ENCODE data around the gene TCF4.
A peak's percentile ranks its signal among the peaks of the same experiment; 100 is the strongest.

The TCF4 gene

DNA sequence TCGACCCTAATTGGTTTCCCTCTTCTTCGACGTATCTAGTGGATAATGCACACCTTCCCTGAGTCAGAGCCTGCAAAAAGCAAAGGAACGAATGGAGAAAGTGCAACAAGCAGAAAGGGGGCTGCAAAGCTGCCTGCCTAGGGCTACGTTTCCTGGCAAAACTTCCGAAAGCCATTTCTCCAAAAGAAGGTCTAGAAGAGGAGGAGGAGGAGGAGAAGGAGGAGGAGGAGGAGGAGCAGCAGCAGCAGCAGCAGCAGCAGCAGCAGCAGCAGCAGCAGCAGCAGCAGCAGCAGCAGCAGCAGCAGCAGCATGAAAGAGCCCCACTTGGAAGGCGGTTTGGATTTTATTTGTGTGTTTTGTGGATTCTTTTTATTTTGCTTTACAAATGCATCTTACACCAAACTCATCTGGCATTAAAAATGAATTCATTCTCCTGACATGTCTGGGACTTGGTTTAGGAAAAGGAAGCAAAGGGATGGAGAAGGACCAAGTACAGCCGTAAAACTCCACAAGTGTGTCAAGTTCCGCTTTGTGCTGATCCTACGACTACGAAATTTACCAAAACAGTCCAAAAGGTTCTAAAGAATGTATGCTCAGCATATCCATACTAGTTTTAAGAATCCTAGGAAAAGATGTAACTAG, 2.0 kb downstream of the TCF4 start:
- DNase-seq (ENCODE audit: low read depth in 2 of 2) = no peak

DNA sequence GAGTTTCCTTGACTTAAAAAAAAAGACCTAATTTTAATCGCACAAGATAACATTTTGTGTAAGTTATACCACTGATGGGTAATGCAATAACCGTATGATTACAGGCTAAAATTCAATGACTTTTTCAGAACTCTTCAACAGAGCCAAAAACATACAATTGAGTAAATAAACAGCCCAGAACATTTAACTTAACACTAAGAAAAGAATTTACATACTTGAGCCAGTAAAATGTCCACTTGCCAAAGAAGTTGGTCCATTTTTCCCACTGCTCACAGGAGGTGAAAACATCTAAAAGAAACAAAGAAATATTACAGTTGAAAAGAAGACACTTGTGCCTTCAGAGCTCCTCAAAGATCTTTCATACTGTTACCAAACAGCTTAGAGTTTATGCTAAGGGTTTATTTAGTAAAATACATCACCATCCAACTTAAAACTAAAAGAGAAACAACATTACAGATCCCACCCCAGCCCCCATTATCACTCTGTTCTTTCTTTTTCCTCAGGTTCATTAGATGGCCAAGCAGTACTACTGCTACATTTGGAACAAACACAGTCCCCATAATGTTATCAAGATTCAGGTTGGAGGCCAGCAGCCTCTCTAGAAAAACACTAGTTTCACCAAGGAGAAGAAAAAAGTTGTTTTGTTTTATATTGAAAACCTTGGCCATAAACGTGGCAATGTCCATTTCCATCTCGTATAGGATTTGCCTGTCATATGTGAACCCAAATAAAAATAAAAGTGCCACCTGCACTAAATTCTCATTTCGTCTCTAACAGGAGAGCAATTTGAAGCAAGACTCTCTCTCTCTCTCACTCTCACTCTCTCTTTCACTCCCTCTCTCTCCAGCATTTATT, 2.7 kb downstream of the TCF4 start:
- DNase-seq (ENCODE audit: low read depth in 2 of 2) = no peak

DNA sequence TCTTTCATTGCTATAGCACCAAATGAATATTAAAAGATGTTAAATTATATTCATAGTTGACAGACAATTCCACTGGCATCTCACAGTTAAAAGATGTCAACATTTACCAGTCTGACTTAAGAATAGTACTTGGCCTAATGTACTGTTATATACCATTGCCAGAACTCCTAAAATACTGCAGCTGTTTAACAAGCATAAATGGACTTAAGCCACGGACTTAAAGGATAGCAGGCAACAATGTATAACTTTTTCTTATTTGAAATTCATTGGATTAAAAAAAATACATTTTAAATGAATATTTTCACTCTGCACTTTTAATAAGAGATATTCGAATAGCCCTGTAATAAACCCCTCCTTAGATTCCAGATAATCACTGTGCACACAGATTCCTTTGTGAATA, 3.8 kb downstream of the TCF4 start:
- DNase-seq (ENCODE audit: low read depth in 2 of 2) = no peak

DNA sequence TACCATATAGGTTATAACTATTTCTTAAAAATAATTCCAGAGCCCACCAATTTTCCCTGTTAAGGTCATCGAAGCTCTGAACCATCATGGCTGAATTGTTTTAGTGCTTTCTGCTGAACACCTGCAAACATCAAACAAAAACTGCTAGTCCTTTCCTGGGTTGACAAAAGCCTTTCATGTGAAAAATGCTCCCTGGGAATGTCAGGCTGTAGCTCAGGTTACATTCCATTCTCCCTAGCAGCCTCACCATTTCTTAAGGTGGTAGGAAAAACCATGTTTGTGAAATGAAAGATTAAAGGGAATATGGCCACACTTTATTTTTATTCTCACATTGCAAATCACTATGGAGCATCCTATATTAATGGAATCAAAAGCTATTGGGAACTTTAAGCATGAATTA, 5.7 kb downstream of the TCF4 start:
- DNase-seq (ENCODE audit: low read depth in 2 of 2) = no peak

DNA sequence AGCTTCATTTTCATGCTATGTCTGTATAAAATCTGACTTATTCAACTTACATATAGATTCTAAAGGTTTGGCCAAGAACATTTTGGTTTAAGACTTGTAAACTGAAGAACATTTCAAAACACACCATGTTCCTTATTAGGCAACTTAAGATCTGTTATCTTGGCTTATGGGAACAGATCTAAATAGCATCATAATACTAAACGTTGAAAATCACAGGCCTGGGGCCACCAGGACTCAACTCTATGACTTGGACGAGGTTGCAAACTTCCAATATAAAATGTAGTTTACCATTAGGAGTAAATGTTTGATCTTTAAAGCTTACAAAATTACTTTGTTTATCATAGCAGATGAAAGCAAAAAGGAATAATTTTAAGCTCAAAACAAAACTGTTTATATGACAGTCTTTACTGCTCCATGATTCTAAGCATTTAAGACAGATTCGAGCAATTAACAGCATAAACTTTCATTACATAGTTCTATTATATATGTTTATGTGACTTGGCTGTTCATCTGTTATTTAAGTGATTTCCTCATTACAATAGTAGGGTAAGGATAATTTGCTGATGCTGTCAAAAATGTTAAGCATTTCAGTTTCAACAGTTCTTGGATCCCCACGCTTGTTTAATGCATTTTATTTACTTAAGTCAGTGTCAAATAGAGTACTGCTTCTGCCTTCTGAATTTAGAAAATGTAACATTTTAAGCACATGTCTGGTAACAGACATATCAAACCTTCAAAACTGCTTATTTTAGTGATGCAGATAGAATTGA, 8.3 kb downstream of the TCF4 start:
- no peak for DNase-seq (ENCODE audit: low read depth in 2 of 2)

DNA sequence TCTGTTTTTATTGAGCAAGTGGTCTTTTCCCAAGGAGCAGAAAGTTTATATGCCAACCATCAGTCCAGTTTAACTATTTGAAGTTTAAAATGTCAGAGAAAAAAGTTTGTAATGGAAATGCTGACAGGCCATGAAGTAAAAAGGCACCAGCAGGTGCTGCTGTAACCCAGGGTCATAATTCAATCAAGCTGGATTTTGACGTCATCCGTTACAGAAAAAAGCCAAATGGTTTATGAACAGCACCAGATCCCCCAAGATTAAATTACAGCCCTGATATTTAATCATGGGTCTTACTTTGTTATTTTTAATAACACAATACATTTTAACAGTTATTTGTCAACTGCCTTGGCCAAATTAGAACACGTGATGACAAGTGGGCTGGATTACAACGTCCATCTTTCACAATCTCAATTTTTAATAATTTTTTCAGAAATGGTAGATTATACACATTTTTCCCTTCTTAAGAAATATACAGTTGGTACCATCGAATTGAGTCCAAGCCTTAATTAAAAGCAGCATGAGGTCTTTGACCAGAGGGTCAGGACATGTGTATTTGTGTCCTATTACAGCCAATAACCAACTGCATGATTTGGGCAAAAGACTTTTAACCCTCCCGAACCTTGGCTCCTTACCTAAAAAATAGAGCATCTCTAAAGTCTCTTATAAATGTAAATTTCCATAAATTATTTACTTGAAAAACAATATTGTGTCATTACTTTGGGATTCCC, 10.0 kb downstream of the TCF4 start:
- DNase-seq (ENCODE audit: low read depth in 2 of 2) = no peak

DNA sequence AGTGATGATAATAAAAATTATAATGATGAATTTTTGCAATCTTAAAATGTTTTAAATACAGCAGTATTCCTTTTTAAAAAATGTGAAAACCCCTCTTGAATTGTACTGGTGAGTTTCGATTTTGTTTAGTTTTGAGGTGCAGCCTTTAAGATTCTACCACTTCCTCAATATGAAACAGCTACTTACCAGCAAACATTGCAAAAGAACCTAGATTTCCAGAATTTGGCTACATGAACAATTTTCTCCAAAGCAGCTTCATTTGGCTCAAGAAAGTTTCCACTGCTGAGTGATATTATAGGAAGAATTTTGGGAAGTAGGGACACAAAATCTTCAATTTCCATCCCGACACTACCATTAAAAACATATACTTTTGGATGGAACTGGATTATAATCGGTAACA, 12.0 kb downstream of the TCF4 start:
- no peak for DNase-seq (ENCODE audit: low read depth in 2 of 2)

DNA sequence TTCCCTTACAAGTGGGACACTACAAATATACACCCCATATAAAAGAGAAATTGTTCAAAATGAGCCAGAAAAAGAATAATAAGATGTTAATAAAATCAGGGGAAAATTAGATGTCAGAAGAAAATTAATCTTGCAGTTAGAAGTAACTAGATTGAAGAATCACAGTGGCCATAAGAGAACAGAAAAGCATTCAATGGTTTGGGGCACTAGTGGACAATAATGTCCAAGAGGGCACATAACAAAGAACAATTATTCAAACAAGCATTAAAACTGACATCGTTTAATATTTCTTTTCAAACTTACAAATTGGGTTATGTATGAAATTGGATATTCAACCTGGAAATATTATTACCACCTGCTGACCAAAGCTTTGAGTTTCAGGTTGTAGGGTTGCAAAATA, 12.9 kb downstream of the TCF4 start:
- no peak for DNase-seq (ENCODE audit: low read depth in 2 of 2)

DNA sequence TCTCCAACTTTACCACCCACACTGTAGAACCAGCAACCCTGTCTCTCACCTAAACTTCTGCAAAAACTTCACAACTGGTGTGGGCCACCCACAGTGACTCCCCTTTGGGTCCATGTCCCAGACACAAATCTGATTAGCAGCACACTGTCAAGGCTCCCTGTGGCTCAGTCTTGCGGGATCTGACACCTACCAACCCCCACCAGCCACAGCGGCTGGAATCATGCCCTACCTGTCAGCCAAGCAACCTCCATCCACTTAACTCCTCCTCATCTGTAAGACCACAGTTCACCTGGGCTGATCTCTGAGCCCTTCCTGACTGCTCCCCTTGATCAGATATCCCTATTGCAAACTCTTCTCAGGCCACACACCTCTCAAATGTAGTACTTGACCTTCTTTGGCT, 14.6 kb downstream of the TCF4 start:
- DNase-seq (ENCODE audit: low read depth in 2 of 2) = no peak

DNA sequence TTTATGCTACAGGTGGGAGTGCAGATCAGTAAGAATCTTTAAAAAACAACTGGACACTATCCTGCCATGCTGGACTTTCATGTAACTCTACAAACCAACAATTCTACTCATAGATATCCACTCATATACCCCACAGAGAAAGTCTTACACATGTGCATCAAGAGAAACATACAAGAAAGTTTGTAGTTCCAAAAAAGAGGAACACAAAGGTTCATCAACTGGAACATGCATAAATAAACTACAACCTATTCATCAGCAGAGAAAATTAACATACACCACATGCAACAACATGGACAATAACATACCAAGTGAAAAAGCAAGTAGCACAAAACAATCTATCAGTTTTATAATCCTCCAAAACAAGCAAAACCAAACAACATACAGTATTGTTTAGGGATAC, 17.0 kb downstream of the TCF4 start:
- DNase-seq (ENCODE audit: low read depth in 2 of 2) = no peak

DNA sequence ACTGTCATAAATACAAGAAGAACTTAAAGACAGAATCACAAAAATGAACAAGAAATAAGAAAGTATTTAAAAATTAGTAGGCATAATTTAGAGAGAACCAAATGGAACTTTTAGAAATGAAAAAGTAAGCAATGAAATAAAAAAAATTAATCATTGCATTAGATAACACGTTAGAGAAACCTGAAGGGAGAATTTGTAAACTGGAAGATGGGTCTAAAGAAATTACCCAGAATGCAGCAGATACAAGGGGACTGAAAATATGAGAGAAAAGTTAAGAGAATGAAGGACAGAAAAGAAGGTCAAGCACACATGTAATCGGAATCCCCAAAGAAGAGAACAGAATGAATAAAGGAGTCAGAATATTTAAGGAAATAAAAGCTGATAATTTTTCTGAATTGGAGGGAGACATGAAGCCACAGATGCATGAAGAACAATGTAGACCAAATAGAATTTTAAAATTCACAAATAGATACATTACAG, 21.5 kb downstream of the TCF4 start:
- DNase-seq (ENCODE audit: low read depth in 2 of 2) = no peak

DNA sequence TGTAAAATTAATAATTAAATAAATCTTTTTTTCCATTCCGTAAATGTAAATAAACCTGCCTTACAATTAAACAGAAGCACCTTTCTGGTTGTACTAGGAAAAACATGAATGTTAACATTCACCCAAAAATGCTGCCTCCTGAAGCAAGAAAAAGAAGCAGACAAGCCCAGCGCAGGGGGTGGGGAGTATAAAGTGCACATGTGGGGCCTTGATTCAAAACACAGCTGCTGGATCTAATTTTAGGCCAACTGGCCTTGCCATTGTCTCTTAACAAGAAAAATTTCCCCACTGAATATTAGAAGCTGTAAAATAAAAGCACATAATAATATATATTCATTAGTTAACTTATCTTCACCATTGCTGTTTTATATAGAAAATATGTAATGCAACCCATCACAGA, 28.3 kb downstream of the TCF4 start:
- DNase-seq (ENCODE audit: low read depth in 2 of 2) = no peak

DNA sequence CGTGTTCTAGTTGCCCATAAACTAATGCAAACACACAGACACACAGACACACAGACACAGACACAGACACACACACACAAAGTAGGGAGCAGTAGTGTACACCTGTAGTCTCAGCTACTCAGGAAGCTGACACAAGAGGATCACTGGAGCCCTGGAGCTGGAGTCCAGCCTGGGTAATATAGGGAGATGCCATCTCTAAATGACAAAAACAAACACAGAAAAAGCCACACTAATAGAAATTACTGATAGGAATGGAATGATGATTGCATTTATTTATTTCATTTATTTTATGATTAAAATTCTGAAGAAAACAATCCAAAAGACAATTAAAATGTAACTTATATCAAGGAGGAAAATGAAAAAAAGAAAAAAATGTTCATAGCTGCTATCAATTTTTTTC, 30.8 kb downstream of the TCF4 start:
- no peak for DNase-seq (ENCODE audit: low read depth in 2 of 2)

DNA sequence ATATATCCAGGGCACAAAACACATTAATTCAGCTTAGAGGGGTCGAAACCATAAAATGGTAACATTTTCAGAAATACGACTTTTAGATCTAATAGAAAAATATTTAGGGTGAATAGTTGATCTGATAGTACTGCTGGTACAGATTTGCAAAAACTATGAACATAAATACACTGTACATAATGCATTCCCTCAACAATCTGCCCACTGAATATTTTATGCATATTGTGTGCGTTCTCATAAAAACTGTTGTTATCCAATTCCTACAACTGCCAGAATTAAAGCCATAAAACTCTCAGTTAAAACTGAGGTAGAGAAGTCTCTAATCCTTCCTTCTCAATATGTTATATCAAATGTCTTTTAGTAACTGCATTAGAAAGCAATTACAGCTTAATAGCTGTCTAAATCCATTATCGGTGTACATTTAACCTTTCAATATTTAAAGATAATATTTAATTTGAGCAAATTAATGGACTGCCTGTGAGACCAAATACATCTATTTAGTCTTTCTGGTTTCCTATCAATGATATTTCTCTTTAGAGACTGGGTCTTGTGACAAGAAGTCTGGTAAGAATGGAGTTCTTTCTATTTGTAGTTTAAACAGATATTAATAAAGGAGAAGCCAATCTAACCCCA, 32.5 kb downstream of the TCF4 start:
- no peak for DNase-seq (ENCODE audit: low read depth in 2 of 2)

DNA sequence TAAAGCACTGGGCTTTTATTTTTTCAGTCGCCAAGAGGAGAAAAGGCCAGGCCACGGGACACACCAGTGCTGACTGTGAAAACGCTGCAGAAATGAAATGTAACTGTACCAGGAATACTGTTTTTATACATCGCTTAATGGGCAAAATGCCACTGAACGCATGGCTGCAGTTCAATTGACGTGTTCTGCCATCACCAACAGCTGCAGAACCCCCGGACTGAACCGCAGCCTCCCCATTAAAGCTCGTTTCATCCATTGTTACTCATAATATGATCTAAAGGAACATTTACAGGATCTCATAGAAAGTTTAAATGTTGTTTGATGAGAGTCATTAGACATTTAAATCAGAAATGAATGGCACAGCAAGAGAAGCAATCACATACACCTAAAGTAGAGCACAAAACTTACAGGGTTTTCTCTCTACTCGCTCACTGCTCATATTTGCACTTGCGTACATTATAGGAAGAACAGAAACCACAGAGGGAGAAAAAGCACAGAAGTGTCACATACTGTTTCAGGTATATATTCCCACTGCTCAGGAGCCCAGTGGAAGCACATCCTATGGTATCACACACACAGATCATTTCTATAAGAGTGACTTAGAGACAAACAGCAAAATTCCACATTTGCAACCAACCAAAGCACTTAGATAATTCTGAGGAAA, 35.3 kb downstream of the TCF4 start:
- peak in 1 of 2 experiments; percentile 24 for DNase-seq (ENCODE audit: low read depth in 2 of 2)

DNA sequence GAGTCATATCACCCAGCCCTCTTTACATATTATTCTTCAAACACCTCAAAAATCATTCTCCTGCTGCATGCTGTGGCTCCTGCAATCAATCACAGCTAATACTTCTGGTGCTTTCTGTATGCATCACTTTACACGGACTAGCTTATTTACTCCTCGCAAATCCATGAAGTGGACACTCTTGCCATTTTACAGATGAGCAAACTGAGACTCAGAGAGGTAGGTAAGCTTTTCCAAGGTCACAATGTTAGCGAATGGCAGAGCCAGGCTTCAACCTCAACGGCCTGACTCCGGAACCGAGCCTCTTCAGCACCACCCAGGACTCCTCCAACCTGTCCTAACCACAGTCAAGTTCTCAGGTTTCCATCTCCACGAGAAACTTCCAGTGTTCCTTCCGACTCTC, 36.8 kb downstream of the TCF4 start:
- DNase-seq (ENCODE audit: low read depth in 2 of 2) = no peak

DNA sequence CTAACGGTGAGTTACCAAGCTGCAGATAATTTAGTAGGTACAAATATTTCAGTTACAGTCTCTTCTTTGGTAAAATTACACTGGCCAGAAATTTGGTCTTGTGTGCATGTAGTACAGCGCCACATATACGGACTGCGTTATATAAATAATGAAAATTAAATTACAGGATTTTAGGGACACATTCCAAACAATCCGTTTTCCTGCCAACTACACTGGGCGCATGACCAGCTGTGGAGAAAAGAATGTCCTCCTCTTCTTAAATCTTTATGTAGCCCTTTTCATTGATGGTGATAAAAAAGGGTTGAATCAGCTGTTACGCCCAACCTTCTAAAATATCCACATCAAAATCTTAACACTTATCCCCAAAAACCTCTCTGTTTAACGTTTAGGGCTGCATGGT, 37.5 kb downstream of the TCF4 start:
- no peak for DNase-seq (ENCODE audit: low read depth in 2 of 2)

DNA sequence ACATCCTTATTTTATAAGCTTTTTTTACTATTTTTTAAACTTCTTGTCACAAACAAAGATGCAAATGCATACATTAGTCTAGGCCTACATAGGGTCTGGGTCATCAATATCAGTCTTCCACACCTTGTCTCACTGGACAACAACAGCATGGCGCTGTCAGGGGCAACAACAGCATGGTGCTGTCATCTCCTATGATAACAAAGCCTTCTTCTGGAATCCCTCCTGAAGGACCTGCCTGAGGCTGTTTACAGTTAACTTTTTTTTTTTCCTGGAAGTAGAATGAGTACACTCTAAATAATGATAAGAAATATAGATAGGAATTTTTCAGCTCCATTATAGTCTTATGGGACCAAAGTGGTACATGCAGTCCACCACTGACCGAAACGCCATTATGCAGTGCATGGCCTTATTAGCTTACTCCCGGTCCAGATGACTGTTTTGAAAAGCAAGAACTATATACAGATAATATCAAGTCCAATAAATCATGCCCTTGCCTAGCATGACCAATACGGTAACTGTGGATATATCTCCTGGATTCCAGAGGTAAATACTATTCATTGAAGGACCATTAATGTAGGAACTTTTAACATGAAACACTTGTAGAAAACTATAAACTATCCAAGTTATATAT, 38.4 kb downstream of the TCF4 start:
- no peak for DNase-seq (ENCODE audit: low read depth in 2 of 2)

DNA sequence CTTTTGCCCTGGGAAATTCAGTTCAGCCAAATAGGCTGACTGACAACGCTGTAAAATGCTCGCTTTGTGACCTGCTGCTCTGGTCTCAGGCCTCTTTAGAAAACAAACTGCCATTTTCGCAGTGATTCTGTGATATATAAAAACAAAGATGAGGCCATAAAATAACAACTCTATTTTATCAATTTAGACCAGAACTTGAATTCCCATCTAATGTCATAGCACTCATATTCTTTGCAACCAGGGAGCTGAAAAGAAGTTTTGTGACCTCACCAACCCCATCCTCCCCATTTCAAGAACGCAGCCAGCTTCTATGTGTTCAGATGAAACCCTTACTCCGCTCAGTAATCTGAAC, 40.3 kb downstream of the TCF4 start:
- no peak for DNase-seq (ENCODE audit: low read depth in 2 of 2)

DNA sequence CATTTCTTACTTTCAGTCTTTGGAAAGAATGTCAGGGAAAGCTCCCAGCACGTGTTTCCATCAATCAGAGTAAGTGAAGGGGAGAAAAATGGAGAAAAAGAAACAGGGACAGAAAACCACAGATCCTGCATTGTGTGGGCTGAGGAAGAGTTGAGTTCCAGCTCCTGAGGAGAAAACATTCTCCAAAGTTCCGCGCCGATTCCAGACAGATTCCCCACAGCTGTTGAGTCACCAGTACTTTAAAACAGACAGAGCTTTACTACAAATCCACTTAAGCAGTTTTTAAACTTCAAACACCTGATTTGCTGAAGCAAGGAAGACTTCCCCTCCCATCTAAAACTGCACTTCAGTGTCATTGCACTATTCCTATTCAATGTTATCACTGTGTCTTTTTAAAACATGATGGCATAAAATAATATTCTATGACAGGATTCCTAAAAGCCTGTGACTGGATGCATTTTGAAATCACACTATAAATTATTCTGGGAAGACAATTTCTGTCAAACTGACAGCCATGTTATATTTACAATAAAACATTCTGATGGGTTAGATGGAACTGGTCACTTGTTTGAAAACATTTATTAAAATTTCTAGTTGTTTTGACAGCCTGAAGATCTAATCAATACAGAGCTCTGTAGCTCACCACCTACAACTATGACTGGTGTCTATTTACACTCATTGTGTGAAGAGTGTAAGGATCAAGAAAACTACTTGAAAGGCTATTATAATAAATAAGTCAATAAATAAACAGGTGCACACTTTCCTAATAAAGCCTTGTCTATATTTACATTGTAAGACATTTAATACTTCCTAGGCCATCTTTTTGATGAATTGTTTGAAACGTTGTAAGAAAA, 40.9 kb downstream of the TCF4 start:
- peak; percentile 54 to 55 for DNase-seq (ENCODE audit: low read depth in 2 of 2)
